DND-41 (cell line): ENCODE data around the gene DMRTA2.

Experiments used
- ATAC-seq: fragments of 200-7000 bp; cut with Tn5 transposase; 3 replicates; pipeline ENCODE4 v1.9.1; 2021; ENCODE audit warnings: low read depth; ENCODE audit not compliant: insufficient read depth
- DNase-seq: peaks from one replicate; pipeline ENCODE4 v3.0.0-alpha.2; 2020
- H2AFZ ChIP-seq: 2 replicates; pipeline ENCODE4 v1.6.0; 2012; ENCODE audit warnings: low read depth, low read length
- H3K27ac ChIP-seq: 2 replicates; pipeline ENCODE4 v1.5.1; 2012; ENCODE audit warnings: low read length, inconsistent platforms
- H3K27me3 ChIP-seq: fragments of 200-600 bp; sonication (generic); 2 replicates; pipeline ENCODE4 v1.6.0; 2012; ENCODE audit warnings: low read length, mild to moderate bottlenecking, inconsistent platforms; ENCODE audit not compliant: insufficient read depth, poor library complexity
- H3K36me3 ChIP-seq: 2 replicates; pipeline ENCODE4 v1.5.1; 2012; ENCODE audit warnings: low read length, inconsistent platforms; ENCODE audit not compliant: insufficient read depth
- H3K4me1 ChIP-seq: 2 replicates; pipeline ENCODE4 v1.5.1; 2012; ENCODE audit warnings: mild to moderate bottlenecking, low read length; ENCODE audit not compliant: insufficient read depth
- H3K4me2 ChIP-seq: 2 replicates; pipeline ENCODE4 v1.6.0; 2012; ENCODE audit warnings: mild to moderate bottlenecking, moderate library complexity, low read length, inconsistent platforms; ENCODE audit not compliant: insufficient read depth
- H3K4me3 ChIP-seq, 2 experiments: fragments of 200-600 bp in 1 of 2; shearing (Covaris generic) in 1 of 2; 2 replicates each; pipeline ENCODE4 v1.5.1; 2012 to 2016; ENCODE audit warnings: inconsistent platforms in 2 of 2, low read length in 2 of 2, mild to moderate bottlenecking in 2 of 2, low read depth in 1 of 2, moderate library complexity in 1 of 2
- H3K79me2 ChIP-seq: 2 replicates; pipeline ENCODE4 v1.6.0; 2012; ENCODE audit warnings: low read length, inconsistent platforms; ENCODE audit not compliant: insufficient read depth
- H3K9ac ChIP-seq: 2 replicates; pipeline ENCODE4 v1.6.0; 2012; ENCODE audit warnings: low read depth, mild to moderate bottlenecking, inconsistent platforms, low read length, moderate library complexity
- H3K9me3 ChIP-seq: 2 replicates; pipeline ENCODE4 v1.5.1; 2012; ENCODE audit warnings: low read length, moderate library complexity, mild to moderate bottlenecking, inconsistent platforms; ENCODE audit not compliant: insufficient read depth, severe bottlenecking
- H4K20me1 ChIP-seq: 2 replicates; pipeline ENCODE4 v1.6.0; 2012; ENCODE audit warnings: low read length; ENCODE audit not compliant: insufficient read depth
- EZH2 ChIP-seq: IDR thresholded peaks from 3 replicates; pipeline ENCODE4 v1.6.1; 2012; ENCODE audit warnings: borderline replicate concordance, low read depth, mild to moderate bottlenecking, moderate library complexity, low read length, inconsistent platforms; ENCODE audit not compliant: severe bottlenecking
- TF ChIP-seq, protein P1 (sequence below): IDR thresholded peaks from 2 replicates; pipeline ENCODE4 v1.5.1; 2012; ENCODE audit warnings: borderline replicate concordance, low read length, moderate library complexity, mild to moderate bottlenecking; ENCODE audit not compliant: poor library complexity, severe bottlenecking; ENCODE audit errors: extremely low read depth

Gene DMRTA2

DNA sequence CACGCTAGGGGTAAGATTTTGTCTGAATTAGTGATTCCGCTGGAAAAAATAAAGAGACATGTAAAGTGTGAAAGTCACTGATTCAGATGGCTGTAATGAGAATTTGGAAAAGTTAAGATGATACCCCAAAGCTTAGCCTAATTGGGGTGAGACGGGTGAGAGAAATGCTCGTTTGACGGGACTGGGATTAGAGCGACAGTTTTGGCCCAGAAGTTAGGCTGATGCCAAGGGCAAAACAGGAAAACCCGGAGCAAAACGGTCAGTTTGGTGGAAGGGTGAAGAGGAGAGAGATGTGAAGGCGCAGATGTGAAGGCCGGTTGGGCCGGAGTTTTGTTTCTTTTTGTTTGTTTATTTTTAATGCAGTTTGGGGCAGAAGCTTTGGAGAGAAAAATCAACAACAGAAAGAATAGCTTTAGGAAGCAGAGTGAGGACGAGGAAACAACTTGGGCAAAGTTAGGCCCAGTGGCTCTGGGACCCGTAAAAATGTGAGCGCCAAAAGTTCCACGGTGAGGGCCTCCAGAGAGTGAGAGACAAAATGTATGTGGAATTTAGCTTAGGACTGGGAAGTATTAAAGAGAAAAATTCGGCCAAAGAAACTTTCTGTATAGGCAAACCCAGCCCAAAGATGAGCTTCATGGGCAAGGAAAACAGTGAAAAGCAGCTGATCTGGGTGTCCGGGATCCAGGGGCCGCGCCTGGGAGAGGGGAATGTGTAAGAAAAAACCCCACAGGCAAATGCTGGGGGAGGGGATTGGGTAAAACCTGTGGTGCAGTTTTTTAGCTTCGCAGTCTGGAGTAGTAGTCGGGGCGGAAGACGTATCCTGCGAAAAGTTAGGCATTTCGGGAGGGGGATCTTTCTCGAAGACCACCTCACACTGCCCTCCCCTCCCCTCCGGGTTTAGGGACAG, 1.2 kb downstream of the DMRTA2 start:
- Histone ChIP-seq H3K36me3 (no peaks in the 10 kb centered on the region), H3K9ac (no peak overlapping the region), H3K4me3 (no peak overlapping the region), H3K4me2 (no peak overlapping the region), H2AFZ (no peak overlapping the region), H3K27me3 (no peaks in the 10 kb centered on the region), H3K79me2 (no peaks in the 10 kb centered on the region), H3K4me1 (no peaks in the 10 kb centered on the region), H3K9me3 (no peaks in the 10 kb centered on the region), H4K20me1 (no peaks in the 10 kb centered on the region), H3K27ac (no peak overlapping the region)
- ATAC-seq (no peak), DNase-seq (no peak)
- TF ChIP-seq, protein P1, sequence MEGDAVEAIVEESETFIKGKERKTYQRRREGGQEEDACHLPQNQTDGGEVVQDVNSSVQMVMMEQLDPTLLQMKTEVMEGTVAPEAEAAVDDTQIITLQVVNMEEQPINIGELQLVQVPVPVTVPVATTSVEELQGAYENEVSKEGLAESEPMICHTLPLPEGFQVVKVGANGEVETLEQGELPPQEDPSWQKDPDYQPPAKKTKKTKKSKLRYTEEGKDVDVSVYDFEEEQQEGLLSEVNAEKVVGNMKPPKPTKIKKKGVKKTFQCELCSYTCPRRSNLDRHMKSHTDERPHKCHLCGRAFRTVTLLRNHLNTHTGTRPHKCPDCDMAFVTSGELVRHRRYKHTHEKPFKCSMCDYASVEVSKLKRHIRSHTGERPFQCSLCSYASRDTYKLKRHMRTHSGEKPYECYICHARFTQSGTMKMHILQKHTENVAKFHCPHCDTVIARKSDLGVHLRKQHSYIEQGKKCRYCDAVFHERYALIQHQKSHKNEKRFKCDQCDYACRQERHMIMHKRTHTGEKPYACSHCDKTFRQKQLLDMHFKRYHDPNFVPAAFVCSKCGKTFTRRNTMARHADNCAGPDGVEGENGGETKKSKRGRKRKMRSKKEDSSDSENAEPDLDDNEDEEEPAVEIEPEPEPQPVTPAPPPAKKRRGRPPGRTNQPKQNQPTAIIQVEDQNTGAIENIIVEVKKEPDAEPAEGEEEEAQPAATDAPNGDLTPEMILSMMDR, result no peak
- TF ChIP-seq EZH2, result no peak

DNA sequence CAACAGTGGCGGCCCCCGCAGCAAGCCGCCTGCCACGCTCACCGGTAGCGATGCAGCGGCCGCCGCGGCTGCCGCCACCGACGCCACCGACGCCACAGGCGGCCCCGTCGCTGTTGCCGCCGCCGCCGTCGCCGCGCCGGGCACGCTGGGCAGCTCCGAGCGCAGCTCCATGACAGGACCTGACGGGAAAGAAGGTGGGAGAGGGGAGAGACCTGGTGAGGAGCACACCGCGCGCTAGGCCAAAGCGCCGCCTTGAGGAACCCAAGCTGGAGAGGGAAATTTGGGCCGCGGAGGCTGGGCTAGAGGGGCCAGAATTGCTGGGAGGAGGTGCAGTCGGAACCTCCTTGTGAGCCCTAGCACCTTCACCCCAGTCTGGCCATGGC, 1.9 kb downstream of the DMRTA2 start:
- Histone ChIP-seq H4K20me1 (no peaks in the 10 kb centered on the region), H3K4me1 (no peaks in the 10 kb centered on the region), H3K27me3 (no peaks in the 10 kb centered on the region), H3K36me3 (no peaks in the 10 kb centered on the region), H2AFZ (no peak overlapping the region), H3K4me2 (no peak overlapping the region), H3K9ac (no peak overlapping the region), H3K79me2 (no peaks in the 10 kb centered on the region), H3K9me3 (no peaks in the 10 kb centered on the region), H3K27ac (no peak overlapping the region), H3K4me3 (no peak overlapping the region)
- no peak for TF ChIP-seq EZH2
- TF ChIP-seq, protein P1, result no peak
- ATAC-seq (no peak), DNase-seq (no peak)

DNA sequence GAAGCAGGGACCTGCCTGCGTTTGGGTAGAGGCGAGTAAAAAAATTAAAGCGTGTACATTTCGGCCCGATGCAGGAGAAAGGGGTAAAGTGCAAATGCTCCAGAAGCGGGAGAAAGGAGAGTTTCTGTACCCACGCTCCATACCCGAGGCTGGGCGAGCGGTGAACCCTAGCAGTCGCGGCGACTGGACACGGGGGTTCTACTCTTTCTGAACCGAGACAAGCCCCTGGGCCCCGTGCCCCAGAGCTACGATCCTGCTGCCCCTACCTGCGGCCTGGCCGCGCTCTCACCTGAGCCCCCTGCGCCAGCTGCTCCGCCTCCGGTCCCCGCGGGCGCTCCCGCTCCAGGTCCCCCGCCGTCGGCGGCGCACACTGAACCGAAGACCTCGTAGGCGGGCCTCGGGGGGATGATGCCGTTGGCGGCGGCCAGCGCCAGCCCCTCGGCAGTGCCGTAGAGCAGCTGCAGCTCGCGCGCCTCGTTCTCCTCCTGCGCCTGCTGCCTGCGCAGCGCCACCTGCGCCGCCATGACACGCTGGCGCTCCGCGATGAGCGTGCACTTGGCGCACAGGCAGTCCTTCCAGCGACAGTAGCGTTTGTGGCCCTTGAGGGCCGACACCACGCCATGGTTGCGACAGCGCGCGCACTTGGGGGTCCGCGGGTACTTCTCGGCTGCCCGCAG, 2.4 kb downstream of the DMRTA2 start:
- no peak for DNase-seq
- no peaks in the 10 kb centered on the region for H3K27me3 ChIP-seq
- no peaks in the 10 kb centered on the region for H4K20me1 ChIP-seq
- H2AFZ ChIP-seq, result no peak overlapping the region
- no peaks in the 10 kb centered on the region for H3K9me3 ChIP-seq
- no peaks in the 10 kb centered on the region for H3K4me1 ChIP-seq
- H3K79me2 ChIP-seq, result no peaks in the 10 kb centered on the region
- H3K36me3 ChIP-seq, result no peaks in the 10 kb centered on the region
- H3K4me2 ChIP-seq, result no peak overlapping the region
- TF ChIP-seq, protein P1, result no peak
- no peak for TF ChIP-seq EZH2
- ATAC-seq, result no peak
- no peak overlapping the region for H3K9ac ChIP-seq
- no peak overlapping the region for H3K4me3 ChIP-seq
- no peak overlapping the region for H3K27ac ChIP-seq
